IMR-90 (cell line): ENCODE results near the gene KCNMA1. TPM values are rescaled to one million over a fixed set of nuclear protein-coding genes. Genes with fewer than 3 reads are reported as not detected.

Source experiments
- ATAC-seq: fragments of 200-7000 bp; cut with Tn5 transposase; 2 replicates; pipeline ENCODE4 v1.9.1; 2020; ENCODE audit warnings: low read depth, mild to moderate bottlenecking, moderate library complexity
- Bru-seq: library from RNA; stranded (reverse); fragments of 400-500 nt; gene quantifications from one replicate; lab custom pipeline; 2021; lab: Mats Ljungman, UMichigan
- BruChase-seq, 2 experiments: library from RNA; stranded (reverse); fragments of 400-500 nt; gene quantifications; one replicate each; lab custom pipeline; 2021; lab: Mats Ljungman, UMichigan
- BruUV-seq: library from RNA; stranded (reverse); fragments of 400-500 nt; replicated peaks from 2 replicates; lab custom pipeline; 2021; lab: Mats Ljungman, UMichigan
- CTCF ChIA-PET: fragments of 300-600 bp; formaldehyde crosslinking; extraction: SDS; loops from one replicate; lab custom pipeline; 2021; ENCODE audit warnings: antibody characterized with exemption; lab: Yijun Ruan, JAX
- POLR2A ChIA-PET: fragments of 300-600 bp; sonication (Branson Sonifier 250); formaldehyde crosslinking; loops from one replicate; lab custom pipeline; 2022; ENCODE audit warnings: antibody characterized with exemption; ENCODE audit not compliant: unreplicated experiment; lab: Charles Lee
- DNase-seq: peaks from one replicate; pipeline ENCODE4 v3.0.0; 2013
- H2AFZ ChIP-seq: replicated peaks from 2 replicates; pipeline ENCODE3; 2013; ENCODE audit warnings: low read length, mild to moderate bottlenecking; ENCODE audit not compliant: poor library complexity
- H2AK5ac ChIP-seq: 2 replicates; pipeline ENCODE4 v1.6.1; 2013; ENCODE audit warnings: low read depth, low read length, inconsistent platforms
- H2AK9ac ChIP-seq: replicated peaks from 2 replicates; pipeline ENCODE3; 2013; ENCODE audit warnings: mild to moderate bottlenecking, low read depth, low read length, moderate library complexity; ENCODE audit not compliant: poor library complexity
- H2BK120ac ChIP-seq: 2 replicates; pipeline ENCODE4 v1.6.1; 2013; ENCODE audit warnings: low read depth, low read length, inconsistent platforms
- H2BK15ac ChIP-seq: 3 replicates; pipeline ENCODE4 v1.6.1; 2013; ENCODE audit warnings: low read depth, low read length, inconsistent platforms
- H2BK20ac ChIP-seq: 2 replicates; pipeline ENCODE4 v1.6.1; 2013; ENCODE audit warnings: low read depth, mild to moderate bottlenecking, inconsistent platforms, low read length, moderate library complexity
- H2BK5ac ChIP-seq: 2 replicates; pipeline ENCODE4 v1.6.1; 2013; ENCODE audit warnings: mild to moderate bottlenecking, low read depth, low read length, inconsistent platforms; ENCODE audit not compliant: poor library complexity, severe bottlenecking
- H3K14ac ChIP-seq: replicated peaks from 2 replicates; pipeline ENCODE4 v1.6.1; 2013; ENCODE audit warnings: low read depth, low read length, inconsistent platforms
- H3K18ac ChIP-seq: 2 replicates; pipeline ENCODE4 v1.6.1; 2013; ENCODE audit warnings: low read depth, low read length, control low read depth
- H3K23ac ChIP-seq: 2 replicates; pipeline ENCODE4 v1.6.1; 2013; ENCODE audit warnings: low read depth, low read length, inconsistent platforms
- H3K27ac ChIP-seq: 2 replicates; pipeline ENCODE4 v1.5.1; 2013; ENCODE audit warnings: mild to moderate bottlenecking, control low read depth, low read length; ENCODE audit not compliant: insufficient read depth
- H3K27me3 ChIP-seq: 2 replicates; pipeline ENCODE4 v1.6.1; 2013; ENCODE audit warnings: low read length; ENCODE audit not compliant: control insufficient read depth, insufficient read depth
- H3K36me3 ChIP-seq: 2 replicates; pipeline ENCODE4 v1.6.1; 2013; ENCODE audit warnings: low read length, mixed read lengths; ENCODE audit not compliant: control insufficient read depth, insufficient read depth
- H3K4ac ChIP-seq: 2 replicates; pipeline ENCODE4 v1.6.1; 2013; ENCODE audit warnings: low read depth, low read length, inconsistent platforms
- H3K4me1 ChIP-seq: 2 replicates; pipeline ENCODE4 v1.6.1; 2013; ENCODE audit warnings: low read length, mixed read lengths; ENCODE audit not compliant: control insufficient read depth, insufficient read depth
- H3K4me2 ChIP-seq: 2 replicates; pipeline ENCODE4 v1.6.1; 2013; ENCODE audit warnings: low read depth, mild to moderate bottlenecking, control low read depth, low read length, moderate library complexity
- H3K4me3 ChIP-seq: 2 replicates; pipeline ENCODE4 v1.5.1; 2013; ENCODE audit warnings: low read depth, mild to moderate bottlenecking, control low read depth, low read length, moderate library complexity; ENCODE audit not compliant: insufficient read depth
- H3K56ac ChIP-seq: 2 replicates; pipeline ENCODE4 v1.6.1; 2013; ENCODE audit warnings: low read length, inconsistent platforms; ENCODE audit not compliant: insufficient read depth; ENCODE audit errors: extremely low read depth
- H3K79me1 ChIP-seq, 2 experiments: 2 replicates each; pipeline ENCODE4 v1.6.1; 2013; ENCODE audit warnings: low read length in 2 of 2, inconsistent platforms in 1 of 2, low read depth in 1 of 2
- H3K9ac ChIP-seq: 2 replicates; pipeline ENCODE4 v1.6.1; 2013; ENCODE audit warnings: low read depth, low read length, control low read depth
- H3K9me1 ChIP-seq: 2 replicates; pipeline ENCODE4 v1.6.1; 2013; ENCODE audit warnings: low read length, inconsistent platforms; ENCODE audit not compliant: insufficient read depth
- H3K9me3 ChIP-seq: 2 replicates; pipeline ENCODE4 v1.6.1; 2013; ENCODE audit warnings: low read length; ENCODE audit not compliant: control insufficient read depth, insufficient read depth
- H4K20me1 ChIP-seq: 2 replicates; pipeline ENCODE4 v1.6.1; 2013; ENCODE audit warnings: low read length, inconsistent platforms; ENCODE audit not compliant: insufficient read depth
- H4K5ac ChIP-seq: 2 replicates; pipeline ENCODE4 v1.6.1; 2013; ENCODE audit warnings: mild to moderate bottlenecking, low read depth, low read length, control low read depth
- H4K8ac ChIP-seq, 2 experiments: 2 replicates each; pipeline ENCODE4 v1.6.1; 2013; ENCODE audit warnings: low read depth in 2 of 2, low read length in 2 of 2, control low read depth in 1 of 2, inconsistent platforms in 1 of 2
- H4K91ac ChIP-seq: 2 replicates; pipeline ENCODE4 v1.6.1; 2013; ENCODE audit warnings: low read depth, low read length, inconsistent platforms; ENCODE audit not compliant: insufficient read depth
- ELK1 ChIP-seq: fragments of 150-350 bp; IDR thresholded peaks from 2 replicates; pipeline ENCODE4 v1.6.1; 2016; ENCODE audit warnings: low read depth, mild to moderate bottlenecking, low read length, moderate library complexity, borderline replicate concordance
- POLR2A ChIP-seq: IDR thresholded peaks from 2 replicates; pipeline ENCODE4 v1.6.1; 2012; ENCODE audit warnings: mild to moderate bottlenecking, low read depth, low read length
- RCOR1 ChIP-seq: IDR thresholded peaks from 2 replicates; pipeline ENCODE4 v1.6.1; 2012; ENCODE audit warnings: mild to moderate bottlenecking, low read length, improper control_type of control experiment; ENCODE audit not compliant: insufficient replicate concordance
- SMC3 ChIP-seq: fragments of 150-350 bp; IDR thresholded peaks from 2 replicates; pipeline ENCODE4 v1.6.1; 2016; ENCODE audit warnings: low read depth, mild to moderate bottlenecking, antibody characterized with exemption, low read length, moderate library complexity
- WGBS, 2 experiments: methylation state at CpG; one replicate each; pipeline versions ENCODE4 v1.1.5 to v1.1.7; 2013; ENCODE audit warnings: missing lambda C conversion rate in 2 of 2; ENCODE audit not compliant: insufficient read length in 1 of 2; ENCODE audit errors: extremely low coverage in 2 of 2; 5-methylcytosine and 5-hydroxymethylcytosine counted together
- dilution Hi-C: fragments of 300-500 bp; cut with HindIII; formaldehyde crosslinking; loops from one replicate; pipeline ENCODE4 v1.14.3; 2018; ENCODE audit warnings: low sequenced_read_pairs; ENCODE audit not compliant: unreplicated experiment
- in situ Hi-C: fragments of 300-500 bp; cut with MboI; formaldehyde crosslinking; loops from 3 replicates; pipeline ENCODE4 v1.14.3; 2019; ENCODE audit warnings: low sequenced_read_pairs, inconsistent platforms, mixed read lengths
- intact Hi-C: fragments of 100-400 bp; cut with micrococcal nuclease; formaldehyde crosslinking; loops from 2 replicates; pipeline ENCODE4 v1.10.0; 2022
- long read RNA-seq: library from polyadenylated mRNA; unstranded; transcript quantifications from one replicate; pipeline ENCODE4 v2.0.0, GENCODE V29; 2021; ENCODE audit not compliant: unreplicated experiment
- polyA plus RNA-seq, 3 experiments: library from polyadenylated mRNA; depleted of rRNA; stranded (reverse); fragments of >200 nt; gene quantifications; 2 replicates each; pipeline ENCODE4 v1.2.3, GENCODE V29; 2012; ENCODE audit warnings: low replicate concordance in 1 of 3
- total RNA-seq: library from RNA; depleted of rRNA; stranded (reverse); fragments of >200 nt; gene quantifications from 2 replicates; pipeline ENCODE4 v1.2.3, GENCODE V29; 2012; rRNA removed

The KCNMA1 gene
- 24.7 and 25.6 TPM in 2 replicates for total RNA-seq
- 29.6 and 31.7 TPM in 2 replicates for polyA plus RNA-seq (2012; rRNA removed)
- polyA plus RNA-seq (2012; cell fraction: cytosol; rRNA removed) = 25.2 and 29.3 TPM in 2 replicates
- polyA plus RNA-seq (2012; cell fraction: nucleus; rRNA removed; ENCODE audit: low replicate concordance) = 39.9 and 48.3 TPM in 2 replicates
- Bru-seq, nascent RNA = percentile 71 among the genes with signal in this experiment
- BruChase-seq, experiment 1, labeled RNA remaining after a 6-hour chase = percentile 58 among the genes with signal in this experiment
- percentile 70 among the genes with signal in this experiment for BruChase-seq, experiment 2, labeled RNA remaining after a 2-hour chase
- long read RNA-seq, transcript KCNMA1-219 (2 exons, 2,963 nt) = major isoform, 6 of 37 reads
- long read RNA-seq, partial matches to known transcripts = 14 of 37 reads
- long read RNA-seq, other reads (novel, unspliced or antisense) = 12 of 37 reads

GRCh38 chr10:77637532-77638320 lies at the start of gene KCNMA1:
Gene KCNMA1 (minus strand): TSS chr10:77637808.
- ATAC-seq (peak; percentile 63), DNase-seq (no peak)
- H3K36me3 ChIP-seq = no peaks in the 10 kb centered on the region
- peak within 1 kb of the TSS; percentile 34; the same call in 1 of the 3 replicates for H2BK15ac ChIP-seq
- peak within 1 kb of the TSS; percentile 26 for H2AK5ac ChIP-seq
- peak within 1 kb of the TSS; percentile 61; the same call in 1 of the 2 replicates for H4K5ac ChIP-seq
- H4K20me1 ChIP-seq = no peaks in the 10 kb centered on the region
- TF ChIP-seq RCOR1 (no peak), ELK1 (no peak), POLR2A (no peak), SMC3 (no peak)
- H4K91ac ChIP-seq = no peak within 1 kb of the TSS
- no peaks in the 10 kb centered on the region for H3K9me3 ChIP-seq
- in situ Hi-C loops (no loop called here), dilution Hi-C loops (no loop called here), intact Hi-C loops (loop anchor here (1.0 to 5.0 kb wide), 3 partner anchors 130 to 245 kb away; no protein-coding TSS in a partner anchor)
- ChIA-PET POLR2A (no interaction called here), CTCF (interaction anchor here (1.0 kb wide), 1 partner anchor 36 kb away, joined by 3 read pairs; no protein-coding TSS in a partner anchor)
- H2BK5ac ChIP-seq = no peak within 1 kb of the TSS
- H3K4me1 ChIP-seq = peaks cover 4% of the 10 kb centered on the region; the same call in 1 of the 2 replicates
- H3K27ac ChIP-seq = peak within 1 kb of the TSS; percentile 17; the same call in 1 of the 2 replicates
- peak within 1 kb of the TSS; percentile 14; the same call in 1 of the 2 replicates for H3K56ac ChIP-seq
- peak within 1 kb of the TSS; percentile 67 for H3K4ac ChIP-seq
- peak within 1 kb of the TSS; percentile 1; the same call in 1 of the 2 replicates for H2BK20ac ChIP-seq
- peak within 1 kb of the TSS; percentile 98 for H3K4me2 ChIP-seq
- 0 out of 2 replicates have a peak within 1 kb of the TSS, but pooled peaks have one; percentile 12 for H3K14ac ChIP-seq
- peak within 1 kb of the TSS; percentile 87 for H3K9ac ChIP-seq
- 0% methylated on average over 51 of the region's 121 CpGs; no CpG with 5 or more reads in 1 of the 2 experiments for WGBS, 2 experiments
- H3K23ac ChIP-seq = peak within 1 kb of the TSS; percentile 95
- peaks cover 0 to 19% of the 10 kb centered on the region in 2 experiments; a peak in 2 of 4 replicates for H3K79me1 ChIP-seq
- H3K9me1 ChIP-seq = no peaks in the 10 kb centered on the region; the same call in 1 of the 2 replicates
- H4K8ac ChIP-seq = peak within 1 kb of the TSS in 1 of 2 experiments; percentile 70; a peak in 1 of 4 replicates
- peak within 1 kb of the TSS; percentile 52 for H2BK120ac ChIP-seq
- H3K18ac ChIP-seq = no peak within 1 kb of the TSS
- peak within 1 kb of the TSS; percentile 83 for H2AFZ ChIP-seq
- peak within 1 kb of the TSS; percentile 95 for H3K4me3 ChIP-seq
- H2AK9ac ChIP-seq = peak within 1 kb of the TSS; percentile 65
- H3K27me3 ChIP-seq = peaks cover 21% of the 10 kb centered on the region
- BruUV-seq = no TSS peak
